Astrocyte of the cerebellum (primary cell): Measurements from ENCODE around the gene PCNX2.

Source experiments
- DNase-seq: peaks from one replicate; pipeline ENCODE4 v3.0.0-alpha.2; 2011; ENCODE audit warnings: low read depth
- H3K4me3 ChIP-seq: 2 replicates; pipeline ENCODE4 v1.5.1; 2011; ENCODE audit warnings: mild to moderate bottlenecking, low read depth, low read length, moderate library complexity
- in situ Hi-C: cut with HindIII; loops from 2 replicates; pipeline ENCODE4 v1.10.0; 2017; ENCODE audit warnings: low sequenced_read_pairs
- TF ChIP-seq, protein P1 (sequence below): IDR thresholded peaks from 2 replicates; pipeline ENCODE4 v1.5.1; 2012; ENCODE audit warnings: low read length, low read depth, moderate library complexity, mild to moderate bottlenecking; ENCODE audit errors: missing control alignments

The PCNX2 gene

DNA sequence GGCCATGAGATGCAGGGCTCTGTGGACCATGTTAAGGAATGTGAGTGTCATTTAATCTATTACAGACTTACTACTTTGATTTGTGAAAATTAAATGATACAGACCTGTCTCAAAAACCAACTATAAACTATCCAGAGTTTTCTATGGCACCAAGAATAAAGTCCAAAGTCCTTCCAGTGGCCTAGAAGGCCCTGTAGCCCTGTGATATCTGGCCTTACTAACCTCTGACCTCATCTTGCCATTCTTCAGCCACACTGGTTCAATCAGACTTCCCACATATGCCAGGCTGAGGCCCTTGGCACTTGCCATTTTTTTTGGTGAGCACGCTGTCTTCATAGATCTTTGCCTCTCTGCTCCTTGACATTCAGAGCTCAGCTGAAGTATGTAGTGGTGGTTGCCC is 337.5 kb downstream of the PCNX2 start:
- in situ Hi-C loops = no loop called here
- DNase-seq = no peak
- H3K4me3 ChIP-seq = no peak overlapping the region
- TF ChIP-seq, protein P1, sequence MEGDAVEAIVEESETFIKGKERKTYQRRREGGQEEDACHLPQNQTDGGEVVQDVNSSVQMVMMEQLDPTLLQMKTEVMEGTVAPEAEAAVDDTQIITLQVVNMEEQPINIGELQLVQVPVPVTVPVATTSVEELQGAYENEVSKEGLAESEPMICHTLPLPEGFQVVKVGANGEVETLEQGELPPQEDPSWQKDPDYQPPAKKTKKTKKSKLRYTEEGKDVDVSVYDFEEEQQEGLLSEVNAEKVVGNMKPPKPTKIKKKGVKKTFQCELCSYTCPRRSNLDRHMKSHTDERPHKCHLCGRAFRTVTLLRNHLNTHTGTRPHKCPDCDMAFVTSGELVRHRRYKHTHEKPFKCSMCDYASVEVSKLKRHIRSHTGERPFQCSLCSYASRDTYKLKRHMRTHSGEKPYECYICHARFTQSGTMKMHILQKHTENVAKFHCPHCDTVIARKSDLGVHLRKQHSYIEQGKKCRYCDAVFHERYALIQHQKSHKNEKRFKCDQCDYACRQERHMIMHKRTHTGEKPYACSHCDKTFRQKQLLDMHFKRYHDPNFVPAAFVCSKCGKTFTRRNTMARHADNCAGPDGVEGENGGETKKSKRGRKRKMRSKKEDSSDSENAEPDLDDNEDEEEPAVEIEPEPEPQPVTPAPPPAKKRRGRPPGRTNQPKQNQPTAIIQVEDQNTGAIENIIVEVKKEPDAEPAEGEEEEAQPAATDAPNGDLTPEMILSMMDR = no peak

DNA sequence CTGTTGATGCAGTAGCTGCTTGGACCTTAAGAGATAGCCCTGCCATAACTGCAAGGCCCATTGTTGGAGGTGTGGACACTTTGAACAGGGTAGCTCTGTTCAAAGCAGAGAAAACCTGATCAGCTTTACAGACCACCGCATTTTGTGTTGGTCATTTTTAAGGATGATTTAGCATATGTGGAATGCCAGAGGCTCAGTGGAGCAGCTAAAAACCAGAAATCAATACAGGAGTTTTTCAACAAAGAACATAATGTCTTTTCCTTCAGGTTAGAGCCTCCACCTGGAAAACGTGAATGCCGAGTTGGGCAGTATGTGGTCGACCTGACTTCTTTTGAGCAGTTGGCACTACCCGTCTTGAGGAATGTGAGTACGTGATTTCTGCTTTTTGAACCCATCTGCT is 339.4 kb downstream of the PCNX2 start:
- in situ Hi-C loops = no loop called here
- no peak for DNase-seq
- no peak overlapping the region for H3K4me3 ChIP-seq
- TF ChIP-seq, protein P1 = no peak

- TF ChIP-seq, protein P1 = no peak
- in situ Hi-C loops = no loop called here
- no peak overlapping the region for H3K4me3 ChIP-seq
- DNase-seq = no peak
Measured at GRCh38 chr1:232954594-232955365, 340.7 kb downstream of the PCNX2 start.

DNA sequence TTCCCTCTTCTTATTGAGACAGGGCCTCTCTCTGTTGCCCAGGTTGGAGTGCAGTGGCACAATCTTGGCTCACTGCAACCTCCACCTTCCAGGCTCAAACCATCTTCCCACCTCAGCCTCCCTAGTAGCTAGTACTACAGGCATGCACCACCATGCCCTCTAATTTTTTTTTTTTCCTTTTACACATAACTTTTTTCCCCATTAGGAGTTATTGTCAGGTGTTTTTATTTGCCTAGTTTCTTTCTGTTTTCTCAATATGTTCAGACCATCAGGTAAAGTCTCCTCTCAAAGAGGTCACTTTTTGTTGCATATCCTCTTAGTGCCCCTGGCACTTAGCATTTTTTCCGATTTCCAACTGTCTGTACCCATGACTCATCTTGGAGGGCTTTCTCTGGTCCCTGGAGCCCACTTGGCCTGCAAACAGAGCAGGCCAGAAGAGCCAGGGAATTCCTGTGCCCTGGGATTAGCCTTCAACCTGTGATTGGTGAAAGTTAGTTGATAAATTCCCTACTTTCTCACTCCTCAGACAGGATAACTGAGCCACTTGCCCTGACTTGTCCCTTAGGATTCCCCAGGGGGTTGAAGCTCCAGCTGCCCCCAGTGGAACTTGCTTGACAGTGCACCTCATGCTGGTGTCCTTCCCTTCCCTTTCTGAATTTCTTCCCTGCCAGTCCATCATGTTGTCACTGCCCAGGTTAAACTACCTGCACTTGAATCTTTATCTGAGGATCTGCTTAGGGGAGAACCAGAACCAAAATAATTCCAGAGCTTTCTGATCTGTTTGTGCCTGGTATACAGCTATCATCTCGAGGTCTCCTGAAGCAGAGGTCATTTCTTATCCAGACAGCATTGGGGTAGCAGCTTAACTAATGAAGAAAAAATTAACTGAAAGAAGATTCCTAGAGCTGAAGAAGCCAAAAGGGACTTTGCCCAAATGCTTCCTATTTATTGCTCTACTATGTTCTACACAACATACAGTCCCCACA is 342.7 kb downstream of the PCNX2 start:
- no peak for DNase-seq
- in situ Hi-C loops = no loop called here
- TF ChIP-seq, protein P1 = peak; percentile 70
- H3K4me3 ChIP-seq = no peak overlapping the region

DNA sequence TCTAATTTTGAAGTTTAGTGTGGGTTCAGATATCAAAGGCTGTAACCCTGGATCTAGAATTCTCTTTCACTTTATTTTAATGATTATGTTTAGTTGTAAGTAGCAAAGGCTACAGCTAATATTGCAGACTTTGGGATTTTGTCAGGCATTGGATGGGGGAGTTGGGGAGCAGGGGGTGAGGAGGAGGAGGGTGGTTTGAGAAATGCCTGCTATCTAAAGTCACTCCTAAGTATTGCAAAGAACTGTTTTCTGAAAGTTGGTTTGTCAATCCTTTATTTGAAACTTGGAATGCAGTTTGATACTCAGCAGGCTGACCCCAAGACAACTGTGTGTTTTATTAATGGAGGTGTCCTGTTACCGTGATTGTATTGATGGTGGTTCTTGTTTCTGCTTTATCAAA is 343.9 kb downstream of the PCNX2 start:
- DNase-seq = no peak
- TF ChIP-seq, protein P1 = no peak
- H3K4me3 ChIP-seq = peak overlapping the region; percentile 75
- in situ Hi-C loops = no loop called here

- TF ChIP-seq, protein P1 = no peak
- no peak for DNase-seq
- peak overlapping the region; percentile 75 for H3K4me3 ChIP-seq
- in situ Hi-C loops = no loop called here
Measured at GRCh38 chr1:232951180-232951579, 344.3 kb downstream of the PCNX2 start.
